DND-41 (cell line): ENCODE measurements around the gene LPIN1.

Experiments used
- ATAC-seq: fragments of 200-7000 bp; cut with Tn5 transposase; 3 replicates; pipeline ENCODE4 v1.9.1; 2021; ENCODE audit warnings: low read depth; ENCODE audit not compliant: insufficient read depth
- DNase-seq: peaks from one replicate; pipeline ENCODE4 v3.0.0-alpha.2; 2020
- H2AFZ ChIP-seq: 2 replicates; pipeline ENCODE4 v1.6.0; 2012; ENCODE audit warnings: low read depth, low read length
- H3K27ac ChIP-seq: 2 replicates; pipeline ENCODE4 v1.5.1; 2012; ENCODE audit warnings: low read length, inconsistent platforms
- H3K27me3 ChIP-seq: fragments of 200-600 bp; sonication (generic); 2 replicates; pipeline ENCODE4 v1.6.0; 2012; ENCODE audit warnings: low read length, mild to moderate bottlenecking, inconsistent platforms; ENCODE audit not compliant: insufficient read depth, poor library complexity
- H3K36me3 ChIP-seq: 2 replicates; pipeline ENCODE4 v1.5.1; 2012; ENCODE audit warnings: low read length, inconsistent platforms; ENCODE audit not compliant: insufficient read depth
- H3K4me1 ChIP-seq: 2 replicates; pipeline ENCODE4 v1.5.1; 2012; ENCODE audit warnings: mild to moderate bottlenecking, low read length; ENCODE audit not compliant: insufficient read depth
- H3K4me2 ChIP-seq: 2 replicates; pipeline ENCODE4 v1.6.0; 2012; ENCODE audit warnings: mild to moderate bottlenecking, moderate library complexity, low read length, inconsistent platforms; ENCODE audit not compliant: insufficient read depth
- H3K4me3 ChIP-seq, 2 experiments: fragments of 200-600 bp in 1 of 2; shearing (Covaris generic) in 1 of 2; 2 replicates each; pipeline ENCODE4 v1.5.1; 2012 to 2016; ENCODE audit warnings: inconsistent platforms in 2 of 2, low read length in 2 of 2, mild to moderate bottlenecking in 2 of 2, low read depth in 1 of 2, moderate library complexity in 1 of 2
- H3K79me2 ChIP-seq: 2 replicates; pipeline ENCODE4 v1.6.0; 2012; ENCODE audit warnings: low read length, inconsistent platforms; ENCODE audit not compliant: insufficient read depth
- H3K9ac ChIP-seq: 2 replicates; pipeline ENCODE4 v1.6.0; 2012; ENCODE audit warnings: low read depth, mild to moderate bottlenecking, inconsistent platforms, low read length, moderate library complexity
- H3K9me3 ChIP-seq: 2 replicates; pipeline ENCODE4 v1.5.1; 2012; ENCODE audit warnings: low read length, moderate library complexity, mild to moderate bottlenecking, inconsistent platforms; ENCODE audit not compliant: insufficient read depth, severe bottlenecking
- H4K20me1 ChIP-seq: 2 replicates; pipeline ENCODE4 v1.6.0; 2012; ENCODE audit warnings: low read length; ENCODE audit not compliant: insufficient read depth
- CTCF ChIP-seq: IDR thresholded peaks from 2 replicates; pipeline ENCODE4 v1.5.1; 2012; ENCODE audit warnings: borderline replicate concordance, low read length, moderate library complexity, mild to moderate bottlenecking; ENCODE audit not compliant: poor library complexity, severe bottlenecking; ENCODE audit errors: extremely low read depth
- EZH2 ChIP-seq: IDR thresholded peaks from 3 replicates; pipeline ENCODE4 v1.6.1; 2012; ENCODE audit warnings: borderline replicate concordance, low read depth, mild to moderate bottlenecking, moderate library complexity, low read length, inconsistent platforms; ENCODE audit not compliant: severe bottlenecking

Gene LPIN1

DNA sequence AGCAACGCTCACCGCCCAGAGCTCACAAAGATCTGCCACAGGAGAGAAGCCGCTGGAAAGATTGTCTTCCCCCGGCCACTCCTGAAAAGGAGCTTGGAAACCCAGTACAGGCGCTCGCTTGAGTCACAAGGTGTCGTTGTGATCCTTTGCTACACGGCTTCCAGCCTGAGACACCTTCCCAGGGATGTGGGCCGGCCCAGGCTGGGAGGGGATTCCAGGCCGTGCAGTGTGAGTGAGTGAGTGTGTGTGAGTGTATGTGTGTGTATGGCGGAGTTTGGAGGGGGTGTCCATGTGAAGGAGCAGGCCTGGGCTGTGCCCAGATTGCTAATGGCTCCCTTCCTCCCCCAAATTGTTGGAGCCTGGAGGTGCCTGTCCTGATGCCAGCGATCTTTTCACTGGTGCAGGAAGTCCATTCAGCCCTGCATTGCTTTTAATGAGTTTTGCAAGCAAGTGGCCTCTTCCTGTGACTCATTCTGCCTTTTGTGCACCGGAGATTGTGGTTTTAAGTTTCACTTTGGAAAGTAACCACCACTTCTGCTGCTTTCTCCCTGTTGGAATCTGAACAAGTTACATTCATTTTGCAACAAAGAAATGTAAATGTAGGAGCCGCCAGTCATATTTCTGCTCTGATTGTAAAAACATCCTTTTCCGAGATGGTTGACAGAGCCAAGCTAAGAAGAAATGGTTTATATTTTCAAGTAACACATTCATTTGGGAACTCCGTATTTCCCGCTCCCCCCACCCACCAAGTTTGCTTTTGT lies 83.7 kb downstream of the LPIN1 start:
- Histone ChIP-seq H3K79me2 (no peaks in the 10 kb centered on the region), H3K4me3 (peak overlapping the region in 1 of 2 experiments; percentile 54; a peak in 3 of 4 replicates), H2AFZ (peak overlapping the region; percentile 70), H3K9me3 (no peaks in the 10 kb centered on the region), H3K27ac (peak overlapping the region; percentile 96), H3K4me1 (peaks cover 55% of the 10 kb centered on the region), H3K4me2 (peak overlapping the region; percentile 71), H3K36me3 (peaks cover 12% of the 10 kb centered on the region; the same call in 1 of the 2 replicates), H3K9ac (peak overlapping the region; percentile 54), H4K20me1 (no peaks in the 10 kb centered on the region), H3K27me3 (no peaks in the 10 kb centered on the region)
- TF ChIP-seq EZH2 = no peak
- TF ChIP-seq CTCF = peak; percentile 68
- DNase-seq = peak; percentile 86
- peak; percentile 87 for ATAC-seq

DNA sequence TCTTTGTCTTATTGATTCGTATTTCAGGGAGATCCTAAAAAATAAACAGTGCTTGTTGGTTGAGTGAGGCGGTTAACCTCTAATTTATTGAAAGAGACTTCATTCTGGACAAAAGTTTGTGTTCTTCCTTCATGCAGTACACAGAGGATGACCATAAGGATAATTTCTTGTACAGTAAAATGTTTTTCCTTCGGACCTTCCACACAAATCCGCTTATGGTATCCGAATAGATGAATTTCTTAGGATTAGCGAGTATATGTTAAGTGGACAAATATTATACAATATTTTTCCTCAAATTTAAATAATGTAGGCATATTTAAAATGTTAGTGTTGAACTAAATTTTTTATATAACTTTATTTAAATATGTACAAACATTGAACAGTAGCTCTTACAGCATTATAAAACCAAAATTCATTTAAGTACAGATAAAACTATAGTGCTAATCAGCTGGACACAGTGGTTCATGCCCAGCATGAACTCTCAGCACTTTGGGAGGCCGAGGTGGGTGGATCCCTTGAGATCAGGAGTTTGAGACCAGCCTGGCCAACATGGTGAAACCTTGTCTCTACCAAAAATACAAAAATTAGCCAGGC lies 84.4 kb downstream of the LPIN1 start:
- H3K4me1 ChIP-seq = peaks cover 55% of the 10 kb centered on the region
- H3K36me3 ChIP-seq = peaks cover 8% of the 10 kb centered on the region; the same call in 1 of the 2 replicates
- no peaks in the 10 kb centered on the region for H4K20me1 ChIP-seq
- peak overlapping the region; percentile 32 for H2AFZ ChIP-seq
- H3K9me3 ChIP-seq = no peaks in the 10 kb centered on the region
- ATAC-seq (no peak), DNase-seq (no peak)
- H3K4me3 ChIP-seq = peak overlapping the region in 1 of 2 experiments; percentile 54; a peak in 3 of 4 replicates
- TF ChIP-seq CTCF (no peak), EZH2 (no peak)
- H3K27ac ChIP-seq = peak overlapping the region; percentile 96
- no peaks in the 10 kb centered on the region for H3K27me3 ChIP-seq
- H3K9ac ChIP-seq = peak overlapping the region; percentile 54
- H3K4me2 ChIP-seq = peak overlapping the region; percentile 71
- no peaks in the 10 kb centered on the region for H3K79me2 ChIP-seq

DNA sequence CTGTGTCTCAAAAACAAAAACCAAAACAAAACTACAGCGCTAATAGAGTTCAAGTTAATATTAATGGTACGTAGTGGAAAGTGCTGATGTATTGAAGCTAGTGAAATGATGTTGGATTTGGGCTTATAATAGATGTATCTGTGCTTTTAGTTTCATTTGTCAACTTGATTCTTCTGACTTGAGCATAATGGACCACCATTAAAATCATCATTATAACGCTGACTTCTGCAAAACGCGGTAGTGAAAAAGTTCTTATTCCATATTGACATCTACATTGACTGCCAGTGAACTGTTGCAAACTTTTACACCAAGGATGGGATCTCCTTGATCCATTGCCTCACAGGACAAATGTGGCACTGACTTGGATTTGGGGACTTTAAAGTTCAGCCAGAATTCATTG lies 85.0 kb downstream of the LPIN1 start:
- TF ChIP-seq CTCF (no peak), EZH2 (no peak)
- H3K9me3 ChIP-seq = no peaks in the 10 kb centered on the region
- peaks cover 55% of the 10 kb centered on the region for H3K4me1 ChIP-seq
- H3K4me2 ChIP-seq = 0 out of 2 replicates have a peak overlapping the region, but pooled peaks have one; percentile 71
- ATAC-seq (no peak), DNase-seq (peak; percentile 4)
- H2AFZ ChIP-seq = peak overlapping the region; percentile 22; the same call in 1 of the 2 replicates
- H3K79me2 ChIP-seq = no peaks in the 10 kb centered on the region
- H3K4me3 ChIP-seq = no peak overlapping the region
- H3K27me3 ChIP-seq = no peaks in the 10 kb centered on the region
- H3K27ac ChIP-seq = peak overlapping the region; percentile 96
- 0 out of 2 replicates have a peak overlapping the region, but pooled peaks have one; percentile 54 for H3K9ac ChIP-seq
- H3K36me3 ChIP-seq = peaks cover 4% of the 10 kb centered on the region; the same call in 1 of the 2 replicates
- no peaks in the 10 kb centered on the region for H4K20me1 ChIP-seq
